ENCODE data around the gene CLDN10.
"Not testable (repeated sequence)": the region's sequence is repeated elsewhere in the genome, so short reads cannot be mapped to it uniquely, and the experiment has no call there.

CLDN10 gene

GRCh38 chr13:95541911-95542474, 10.5 kb upstream of the CLDN10 start:
- no peak for DNase-seq

GRCh38 chr13:95544293-95544692, 8.2 kb upstream of the CLDN10 start:
- DNase-seq: no peak

GRCh38 chr13:95546919-95547318, 5.6 kb upstream of the CLDN10 start:
- no peak for DNase-seq

GRCh38 chr13:95547531-95548167, 4.9 kb upstream of the CLDN10 start:
- DNase-seq: no peak

GRCh38 chr13:95552208-95552538, 347 bp upstream of the CLDN10 start:
- DNase-seq: no peak

DNA sequence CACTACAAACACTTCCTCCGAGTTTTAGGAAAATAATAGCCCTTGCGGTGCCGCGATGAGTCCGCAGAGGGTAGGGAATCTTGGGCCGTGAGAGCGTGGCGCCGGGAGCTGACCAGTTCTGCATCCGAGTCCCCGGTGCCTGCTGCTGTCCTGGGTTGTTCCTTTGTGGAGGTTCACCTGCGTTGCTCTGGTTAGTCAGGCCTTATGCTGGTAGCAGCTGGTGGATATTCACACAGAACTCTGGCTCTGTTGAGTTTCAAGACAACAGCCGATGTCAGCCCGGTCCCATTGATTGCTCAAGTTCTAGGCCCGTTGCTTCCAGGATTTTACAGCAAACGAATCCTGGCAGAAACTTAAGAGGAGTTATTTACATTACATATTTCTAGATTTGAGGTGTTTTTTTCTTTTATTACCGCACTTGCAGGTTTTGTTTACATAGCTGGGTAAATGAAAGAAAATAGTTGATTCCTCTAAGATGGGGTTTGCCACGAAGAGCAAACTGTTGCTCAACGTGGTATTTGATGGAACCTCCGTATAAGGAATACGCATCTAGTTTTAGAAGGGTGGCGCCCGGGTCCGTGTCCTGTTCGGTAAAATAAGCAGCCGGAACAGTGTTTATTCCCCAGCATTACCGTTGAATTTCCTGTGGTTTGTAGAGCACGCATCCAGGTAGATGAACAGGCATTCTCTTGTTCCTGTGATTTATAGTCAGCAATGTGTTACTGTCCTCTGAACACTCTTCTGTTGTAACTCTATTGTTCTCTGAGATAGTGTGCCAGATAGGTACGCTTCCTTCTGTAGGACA, 1.3 kb downstream of the CLDN10 start:
- no peak for DNase-seq

GRCh38 chr13:95557013-95557412, 4.5 kb downstream of the CLDN10 start:
- no peak for DNase-seq

- no peak for DNase-seq
Observed at GRCh38 chr13:95559100-95559499, 6.6 kb downstream of the CLDN10 start.

GRCh38 chr13:95560387-95560786, 7.9 kb downstream of the CLDN10 start:
- no peak for DNase-seq

DNA sequence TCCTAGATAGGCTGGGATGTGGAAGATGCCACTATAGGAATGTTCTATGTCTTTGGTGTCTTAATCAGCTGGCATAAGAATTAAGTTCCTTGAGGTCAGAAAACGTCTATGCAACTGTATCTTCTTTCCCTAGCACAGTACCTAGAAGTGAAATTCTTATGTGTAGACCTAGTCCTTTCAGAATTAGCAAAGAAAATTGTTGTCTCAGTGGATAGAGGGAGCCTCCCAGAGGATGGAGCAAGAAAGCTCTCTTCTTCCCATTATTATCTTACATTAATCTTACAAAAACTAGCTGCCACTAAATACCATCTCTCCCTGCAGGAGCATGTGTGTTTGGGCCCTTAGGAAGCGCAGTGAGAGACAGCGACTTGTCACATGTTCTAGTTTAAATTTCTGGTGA, 11.6 kb downstream of the CLDN10 start:
- no peak for DNase-seq

- no peak for DNase-seq
Observed at GRCh38 chr13:95564733-95565291, 12.3 kb downstream of the CLDN10 start.

DNA sequence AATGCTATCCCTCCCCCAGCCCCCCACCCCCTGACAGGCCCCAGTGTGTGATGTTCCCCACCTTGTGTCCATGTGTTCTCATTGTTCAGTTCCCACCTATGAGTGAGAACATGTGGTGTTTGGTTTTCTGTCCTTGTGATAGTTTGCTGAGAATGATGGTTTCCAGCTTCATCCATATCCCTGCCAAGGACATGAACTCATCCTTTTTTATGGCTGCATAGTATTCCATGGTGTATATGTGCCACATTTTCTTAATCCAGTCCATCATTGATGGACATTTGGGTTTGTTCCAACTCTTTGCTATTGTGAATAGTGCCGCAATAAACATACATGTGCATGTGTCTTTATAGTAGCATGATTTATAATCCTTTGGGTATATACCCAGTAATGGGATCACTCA, 13.2 kb downstream of the CLDN10 start:
- not testable (repeated sequence) for DNase-seq

DNA sequence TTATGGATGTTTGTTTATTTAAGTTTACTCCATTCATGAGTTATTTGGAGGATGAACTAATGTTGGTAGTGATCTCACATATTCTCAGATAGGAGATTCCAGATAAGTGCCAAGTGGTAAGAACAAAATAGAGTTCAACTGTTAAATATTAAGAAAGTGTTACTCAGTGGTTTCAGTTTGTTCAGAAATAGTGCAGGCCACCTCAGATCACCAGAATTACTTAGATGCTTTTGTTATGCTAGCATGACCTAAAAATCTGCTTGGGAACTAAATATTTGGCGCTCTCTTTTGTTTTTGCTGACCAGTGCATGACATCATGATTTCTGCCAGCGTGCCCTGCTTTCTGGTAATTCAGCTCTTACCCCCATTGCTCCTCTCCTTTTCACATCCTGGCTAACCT, 15.6 kb downstream of the CLDN10 start:
- DNase-seq: no peak

- DNase-seq: no peak
Observed at GRCh38 chr13:95570016-95570415, 17.5 kb downstream of the CLDN10 start.

DNA sequence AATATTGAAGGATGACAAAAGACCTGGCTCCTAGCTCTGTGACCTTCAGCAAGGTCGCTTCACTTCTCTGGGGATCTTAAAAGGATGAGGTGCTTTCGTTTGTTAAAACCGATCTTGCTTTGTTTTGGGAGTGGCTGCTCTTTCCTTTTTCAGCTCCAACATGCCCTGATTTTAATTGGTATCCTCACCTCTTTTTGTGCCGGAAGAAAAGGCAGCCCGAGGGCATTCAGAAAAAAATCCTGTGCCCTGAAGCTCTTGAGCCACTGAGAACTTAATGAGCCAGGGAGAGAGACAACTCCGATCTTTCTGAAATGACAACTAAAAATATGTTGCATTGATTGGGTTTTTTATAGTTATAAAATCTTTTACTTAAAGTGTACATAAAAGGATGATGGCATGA, 19.4 kb downstream of the CLDN10 start:
- no peak for DNase-seq

GRCh38 chr13:95573221-95573620, 20.7 kb downstream of the CLDN10 start:
- no peak for DNase-seq

GRCh38 chr13:95579303-95579702, 26.8 kb downstream of the CLDN10 start:
- DNase-seq: no peak

DNA sequence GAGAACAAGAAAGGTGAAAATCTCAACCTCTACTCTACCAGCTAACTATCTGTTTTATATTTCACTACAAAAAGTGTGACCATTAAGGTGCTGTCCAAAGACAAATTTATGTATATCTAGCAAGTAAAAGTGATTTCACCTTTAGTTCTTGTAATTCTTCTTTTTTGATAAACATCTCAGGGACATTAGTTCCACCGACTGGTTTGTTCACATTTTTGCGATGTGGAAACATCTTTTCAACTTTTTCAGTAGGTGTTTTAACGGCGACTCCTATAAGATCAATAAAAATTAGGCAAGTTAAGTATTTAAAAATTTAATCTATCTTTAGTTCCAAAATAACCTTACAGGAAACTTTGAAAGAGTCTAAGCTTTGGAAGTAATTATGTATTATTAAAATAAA, 33.3 kb downstream of the CLDN10 start:
- DNase-seq: no peak

DNA sequence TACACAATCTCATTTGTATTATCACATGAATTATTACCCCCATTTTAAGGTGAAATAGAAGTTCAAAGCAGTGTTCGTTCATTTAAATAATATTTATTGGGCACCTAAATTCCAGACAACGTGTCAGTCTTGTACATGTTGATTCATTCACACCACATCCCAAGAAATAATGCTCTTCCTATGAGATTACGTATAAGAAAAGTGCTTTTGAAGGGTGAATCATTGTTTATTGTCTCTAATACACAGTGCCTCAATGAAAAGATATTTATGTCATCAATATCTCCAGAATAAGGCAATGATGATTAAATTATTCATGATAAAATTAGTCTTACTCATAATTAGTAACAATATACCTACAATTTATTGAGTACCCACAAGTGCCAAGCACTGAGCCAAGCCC, 35.6 kb downstream of the CLDN10 start:
- no peak for DNase-seq

- DNase-seq: no peak
Observed at GRCh38 chr13:95588721-95589120, 36.2 kb downstream of the CLDN10 start.

DNA sequence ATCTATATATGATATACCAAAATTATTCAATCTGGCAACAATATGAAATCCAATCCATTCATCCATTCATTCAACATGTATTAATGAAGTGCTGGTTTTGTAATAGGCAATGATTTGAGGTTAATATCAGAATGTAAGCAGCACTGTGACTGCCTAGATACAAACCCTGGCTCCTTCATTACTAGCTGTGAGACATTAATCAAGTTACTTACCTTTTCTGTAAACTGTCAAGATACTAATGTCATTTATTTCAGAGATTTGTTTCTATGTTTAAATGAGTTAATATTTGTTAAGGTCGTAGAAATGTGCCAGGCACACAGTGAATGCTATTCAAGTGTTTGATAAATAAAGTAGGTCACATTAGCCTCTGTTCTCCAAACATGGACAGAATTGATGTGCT, 40.9 kb downstream of the CLDN10 start:
- no peak for DNase-seq

GRCh38 chr13:95596701-95597100, 44.2 kb downstream of the CLDN10 start:
- DNase-seq: no peak

DNA sequence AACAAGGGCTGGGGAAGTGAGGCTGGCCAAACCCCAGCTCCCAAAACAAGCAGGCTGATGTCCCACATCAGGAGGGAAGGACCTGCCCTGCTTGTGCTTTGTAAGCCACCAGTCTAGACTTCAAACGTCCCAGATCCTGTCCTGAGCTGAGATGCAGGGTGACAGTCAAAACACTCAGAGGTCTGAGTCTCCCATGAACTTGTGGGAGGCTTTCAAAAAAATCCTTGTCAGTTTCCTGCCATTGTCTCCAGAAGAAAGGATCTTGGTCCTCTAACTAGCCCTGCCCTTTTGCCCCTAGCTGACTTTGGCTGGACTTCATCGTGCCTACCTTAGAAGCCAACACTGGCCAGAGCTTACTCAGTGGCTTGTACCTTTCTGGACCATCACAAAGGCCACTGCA, 48.7 kb downstream of the CLDN10 start:
- DNase-seq: no peak

DNA sequence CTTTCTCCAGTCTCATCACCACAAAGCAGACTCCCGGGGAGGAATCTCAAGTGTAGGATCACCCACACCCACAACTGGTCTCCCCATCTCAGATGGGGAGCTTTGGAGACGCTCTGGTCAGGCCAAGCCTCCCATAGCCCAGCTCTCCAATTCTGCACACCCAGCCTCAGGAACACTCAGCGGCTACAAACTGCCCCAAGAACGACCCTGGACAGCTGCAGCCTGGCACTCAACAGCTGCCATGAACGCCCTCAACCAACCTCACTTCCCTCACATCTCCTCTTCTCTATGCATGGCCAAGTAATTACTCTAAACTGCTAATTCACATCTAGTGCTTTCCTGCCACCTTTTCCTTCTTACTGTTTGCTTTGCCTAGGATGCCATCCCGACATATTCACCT, 49.4 kb downstream of the CLDN10 start:
- no peak for DNase-seq

Data from NK-92 treated with Interleukin-12 subunit alpha and Interleukin-12 subunit beta, amount 100 ng/mL, for 24 hours (cell line).